Myocyte (in vitro differentiated cells): Measurements from ENCODE around the gene MDM4. TPM values are rescaled to one million over a fixed set of nuclear protein-coding genes. Genes with fewer than 3 reads are reported as not detected.
"Not testable (repeated sequence)": the region's sequence is repeated elsewhere in the genome, so short reads cannot be mapped to it uniquely, and the experiment has no call there.

ENCODE experiments used
- DNase-seq: peaks from one replicate; pipeline ENCODE4 v3.0.0-alpha.2; 2012; ENCODE audit warnings: low read depth
- polyA plus RNA-seq: library from polyadenylated mRNA; unstranded; fragments of >200 nt; gene quantifications from one replicate; pipeline ENCODE4 v1.2.1, GENCODE V29; 2012; ENCODE audit warnings: missing spikeins
- total RNA-seq: library from RNA; depleted of rRNA; stranded (reverse); fragments of >200 nt; gene quantifications from 2 replicates; pipeline ENCODE4 v1.2.3, GENCODE V29; 2014

MDM4 gene, protein sequence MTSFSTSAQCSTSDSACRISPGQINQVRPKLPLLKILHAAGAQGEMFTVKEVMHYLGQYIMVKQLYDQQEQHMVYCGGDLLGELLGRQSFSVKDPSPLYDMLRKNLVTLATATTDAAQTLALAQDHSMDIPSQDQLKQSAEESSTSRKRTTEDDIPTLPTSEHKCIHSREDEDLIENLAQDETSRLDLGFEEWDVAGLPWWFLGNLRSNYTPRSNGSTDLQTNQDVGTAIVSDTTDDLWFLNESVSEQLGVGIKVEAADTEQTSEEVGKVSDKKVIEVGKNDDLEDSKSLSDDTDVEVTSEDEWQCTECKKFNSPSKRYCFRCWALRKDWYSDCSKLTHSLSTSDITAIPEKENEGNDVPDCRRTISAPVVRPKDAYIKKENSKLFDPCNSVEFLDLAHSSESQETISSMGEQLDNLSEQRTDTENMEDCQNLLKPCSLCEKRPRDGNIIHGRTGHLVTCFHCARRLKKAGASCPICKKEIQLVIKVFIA
- 27.7 and 36.3 TPM in 2 replicates for total RNA-seq
- 11.2 TPM for polyA plus RNA-seq

DNA sequence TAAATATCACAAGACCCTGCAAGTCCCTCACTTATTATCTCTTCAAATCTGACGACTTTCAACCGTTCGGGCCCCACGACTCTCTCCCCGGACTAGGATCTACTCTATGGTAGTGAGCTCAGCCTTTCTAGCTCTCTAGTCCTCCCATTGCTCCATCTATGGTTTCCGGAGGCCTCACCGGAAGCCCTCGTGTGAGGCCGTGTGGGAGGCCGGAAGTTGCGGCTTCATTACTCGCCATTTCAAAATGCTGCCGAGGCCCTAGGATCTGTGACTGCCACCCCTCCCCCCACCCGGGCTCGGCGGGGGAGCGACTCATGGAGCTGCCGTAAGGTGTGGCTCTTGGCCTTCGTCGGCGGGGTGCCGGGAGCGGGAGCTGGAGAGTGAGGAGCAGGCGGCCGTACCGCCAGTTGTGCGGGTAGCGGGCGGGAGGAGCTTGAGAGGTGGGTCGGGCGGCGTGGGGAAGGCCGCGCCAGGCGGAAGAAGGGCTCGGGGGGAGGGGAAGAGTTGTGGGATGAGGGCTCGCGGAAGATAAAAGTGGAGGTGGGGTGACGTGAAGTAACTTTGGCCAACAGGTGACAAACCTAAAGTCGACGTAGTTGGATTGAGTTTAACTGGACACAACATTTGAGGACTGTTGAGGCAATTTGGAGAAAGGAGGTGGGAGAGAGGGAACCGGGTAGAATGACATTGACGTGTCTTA is at the start of gene MDM4:
TSS of gene MDM4 (plus strand) at position 227 of the 700 bp plus-strand sequence. CDS start 9,113 bp downstream, outside the sequence.
- DNase-seq, result peak; percentile 98

DNA sequence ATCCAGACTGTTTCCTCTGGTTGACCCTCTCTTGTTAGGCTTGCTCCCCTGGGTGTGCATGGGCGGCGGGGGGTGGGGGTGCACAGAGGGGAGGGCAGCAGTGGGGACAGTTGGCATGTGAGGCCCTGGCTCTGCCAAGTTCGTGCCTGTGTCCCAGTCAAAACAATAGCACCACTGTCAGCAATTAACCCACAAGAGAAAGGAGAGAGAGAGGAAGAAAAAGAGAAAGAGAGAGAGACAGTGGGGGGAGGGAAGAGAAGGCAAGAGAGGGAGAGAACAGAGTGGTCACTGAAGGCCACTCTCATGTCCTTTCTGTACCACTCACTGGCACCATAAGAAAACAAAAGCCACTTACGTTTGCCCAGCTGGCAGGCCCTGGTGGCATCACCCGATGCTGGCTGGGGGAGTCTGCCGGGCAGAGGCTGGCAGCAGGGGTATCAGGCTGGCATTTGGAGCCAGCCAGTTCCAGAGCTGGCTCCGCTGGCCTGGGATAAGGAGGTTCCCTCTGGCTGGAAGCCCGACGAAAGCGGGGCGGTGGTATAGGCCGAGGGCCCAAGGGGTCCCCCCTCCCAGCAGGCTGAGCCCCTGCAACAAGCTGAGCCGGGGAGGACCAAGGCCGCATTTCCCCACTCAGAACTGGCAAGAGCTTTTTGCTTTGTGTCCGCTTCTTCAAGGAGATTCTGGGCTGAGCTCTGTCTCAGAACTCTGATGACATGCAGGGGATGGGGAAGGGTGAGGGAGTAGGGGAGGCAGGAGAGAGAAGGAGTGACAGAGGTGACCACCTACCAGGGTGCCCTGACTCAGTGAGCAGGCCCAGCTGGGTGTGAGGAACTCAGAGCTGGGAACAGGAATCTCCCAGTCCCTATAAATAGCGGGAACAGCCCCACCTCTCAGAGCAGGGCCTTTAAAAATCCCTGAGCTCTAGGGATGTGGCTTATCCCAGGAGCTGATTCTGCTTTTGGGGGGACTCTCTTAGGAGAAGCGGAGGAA is 49.5 kb upstream of the MDM4 start:
- DNase-seq, result peak; percentile 77

DNA sequence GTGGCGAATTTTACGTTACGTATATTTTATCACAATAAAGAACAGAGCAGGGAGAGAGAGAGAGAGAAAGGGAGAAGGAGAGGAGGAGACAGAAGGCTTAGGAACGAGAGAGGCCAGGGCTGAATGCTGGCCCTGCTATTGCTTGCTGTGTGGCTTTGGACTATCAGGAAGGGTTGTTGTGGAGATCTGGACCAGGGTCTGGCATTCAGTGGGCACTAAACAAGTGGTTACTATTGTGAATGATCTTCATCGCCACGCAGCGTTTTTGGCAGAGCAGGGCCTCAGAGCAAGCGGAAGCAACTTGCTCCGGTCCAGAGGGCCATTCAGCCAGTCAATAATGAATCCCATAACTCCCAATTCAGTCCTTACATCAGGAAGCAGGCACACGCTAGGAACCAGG is 48.0 kb upstream of the MDM4 start:
- no peak for DNase-seq

DNA sequence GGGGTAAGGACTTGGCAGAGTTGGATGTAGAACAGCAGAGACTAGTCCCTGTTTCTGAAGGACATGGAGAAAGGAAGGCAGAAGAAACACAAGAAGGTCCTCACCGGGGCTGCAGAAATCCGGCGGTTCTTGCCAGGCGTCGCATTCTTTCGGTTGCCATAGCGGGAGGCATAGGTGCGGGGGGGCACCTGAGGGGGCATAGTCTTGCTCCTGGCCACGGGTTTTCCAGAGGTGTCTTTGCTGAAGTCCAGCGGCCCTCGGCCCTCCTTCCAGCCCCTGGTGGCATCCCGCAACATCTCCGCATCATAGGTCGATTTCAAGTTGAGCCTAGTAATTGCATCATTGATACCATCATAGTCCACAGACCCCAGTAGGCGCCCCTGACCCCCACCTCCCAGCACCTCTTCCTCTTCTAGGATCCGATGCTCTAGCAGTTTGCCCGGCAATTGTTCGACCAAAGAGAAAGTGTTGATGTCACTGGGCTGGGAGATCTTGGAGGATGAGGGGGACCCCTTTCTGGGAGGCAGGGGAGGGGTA is 47.4 kb upstream of the MDM4 start:
- DNase-seq, result no peak

DNA sequence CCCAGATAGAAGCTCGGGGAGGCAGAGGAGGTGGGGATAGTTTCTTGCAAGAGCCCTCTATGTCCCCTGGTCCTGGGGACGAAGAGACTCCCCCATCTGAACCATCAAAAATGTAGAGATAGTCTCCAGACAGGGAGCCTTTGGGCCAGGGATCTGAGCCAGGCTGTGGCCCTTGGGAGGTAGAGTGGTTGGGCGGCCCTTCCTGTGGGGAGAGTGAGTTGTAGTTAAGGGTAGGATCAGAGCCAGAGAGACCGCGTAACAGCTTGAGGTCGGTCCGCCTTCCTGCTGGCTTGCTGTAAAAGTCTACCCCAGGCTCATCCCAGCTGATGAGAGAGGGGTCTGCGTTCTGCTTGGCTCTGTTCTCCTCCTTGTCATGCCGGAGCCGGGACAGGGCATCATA is 46.9 kb upstream of the MDM4 start:
- no peak for DNase-seq

DNA sequence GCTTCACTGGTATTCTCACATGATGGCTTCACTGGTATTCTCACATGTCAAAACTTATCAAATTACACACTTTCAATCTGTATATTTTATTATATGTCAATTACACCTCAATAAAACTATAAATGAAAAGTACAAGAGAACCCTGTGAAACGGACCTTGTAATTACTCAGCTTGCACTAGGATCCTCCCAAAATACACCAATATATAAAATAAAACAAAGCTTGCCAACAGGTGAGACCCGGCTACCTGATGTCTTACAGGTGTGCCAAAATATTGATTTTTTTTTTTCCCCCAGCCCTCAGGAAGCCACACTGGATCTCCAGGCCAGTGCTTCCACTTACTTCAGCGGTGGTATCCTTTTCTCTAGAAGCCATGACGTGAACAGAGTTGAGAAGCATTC is 44.5 kb upstream of the MDM4 start:
- DNase-seq, result no peak

DNA sequence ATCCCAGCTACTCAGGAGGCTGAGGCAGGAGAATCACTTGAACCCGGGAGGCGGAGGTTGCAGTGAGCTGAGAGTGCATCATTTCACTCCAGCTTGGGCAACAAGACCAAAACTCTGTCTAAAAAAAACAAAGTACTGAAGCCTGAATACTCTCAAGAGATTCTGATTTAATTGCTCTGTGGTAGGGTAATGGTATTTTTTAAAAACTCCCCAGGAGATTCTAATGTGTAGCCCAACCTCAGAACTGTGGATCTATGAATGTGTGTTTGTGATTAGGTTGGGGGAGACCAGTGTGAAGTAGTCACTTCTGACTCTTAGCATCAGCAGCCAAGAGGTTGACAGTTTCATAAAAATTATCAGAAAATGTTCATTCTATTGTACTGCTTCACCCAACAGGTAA is 43.5 kb upstream of the MDM4 start:
- no peak for DNase-seq

DNA sequence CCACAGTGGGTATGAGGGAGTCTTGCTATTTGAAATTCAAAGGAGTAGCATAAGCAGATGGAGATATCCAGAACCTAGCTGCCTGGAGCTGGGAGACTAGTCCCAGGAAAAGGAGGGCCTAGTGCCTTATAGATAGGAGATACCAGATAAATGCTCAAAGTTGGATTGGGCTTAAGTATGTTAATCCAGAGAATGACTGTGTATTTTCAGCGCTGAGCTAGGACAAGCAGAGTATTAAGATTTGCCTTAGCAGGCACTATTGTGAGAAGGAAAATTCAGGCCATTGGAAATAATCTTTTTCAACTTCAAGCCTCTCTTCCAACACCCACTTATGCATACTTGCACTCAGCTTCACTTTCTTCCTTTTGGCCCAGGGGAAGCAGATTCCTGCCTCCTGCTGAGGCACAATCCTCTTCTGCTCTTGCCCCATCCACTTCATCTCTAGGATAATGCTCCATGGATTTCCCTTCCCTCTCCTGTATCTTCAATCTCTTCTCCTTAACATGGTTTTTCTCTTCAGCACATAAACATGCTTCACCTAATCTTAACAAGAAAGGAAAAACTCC is 42.7 kb upstream of the MDM4 start:
- no peak for DNase-seq

DNA sequence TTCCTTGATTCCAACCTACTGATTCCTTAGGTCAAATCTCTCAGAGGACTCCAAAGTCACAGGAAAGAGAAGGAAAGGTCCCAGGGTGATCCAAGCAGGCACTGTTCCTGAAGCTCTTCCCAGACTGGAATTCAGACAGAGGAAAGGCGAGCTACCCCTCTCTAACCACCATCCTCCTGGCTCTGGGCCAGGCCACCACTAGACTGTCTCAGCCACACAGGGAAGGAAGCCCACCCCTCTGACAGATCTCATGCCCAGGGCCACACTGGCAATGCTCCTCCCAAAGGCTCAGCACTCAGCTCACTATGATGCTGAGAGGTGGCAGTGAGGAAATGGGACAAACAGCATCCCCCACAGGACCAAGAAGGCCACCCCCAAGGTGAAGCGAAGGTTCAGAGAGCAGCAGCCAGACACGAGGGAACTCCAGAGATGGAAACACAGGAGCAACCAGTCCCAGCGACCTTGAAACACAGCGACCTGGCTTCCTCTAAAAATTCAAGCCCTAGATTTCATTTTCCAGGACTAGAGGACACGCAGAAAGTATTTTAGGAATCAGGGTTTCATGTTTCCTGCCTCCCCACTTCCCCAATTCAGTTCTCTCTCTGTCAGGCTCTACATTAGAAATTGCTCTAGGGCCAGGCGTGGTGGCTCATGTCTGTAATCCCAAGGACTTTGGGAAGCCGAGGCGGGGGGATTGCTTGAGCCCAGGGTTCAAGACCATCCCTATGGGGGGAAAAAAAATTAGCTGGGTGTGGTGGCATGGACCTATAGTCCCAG is 40.4 kb upstream of the MDM4 start:
- DNase-seq, result peak; percentile 55

DNA sequence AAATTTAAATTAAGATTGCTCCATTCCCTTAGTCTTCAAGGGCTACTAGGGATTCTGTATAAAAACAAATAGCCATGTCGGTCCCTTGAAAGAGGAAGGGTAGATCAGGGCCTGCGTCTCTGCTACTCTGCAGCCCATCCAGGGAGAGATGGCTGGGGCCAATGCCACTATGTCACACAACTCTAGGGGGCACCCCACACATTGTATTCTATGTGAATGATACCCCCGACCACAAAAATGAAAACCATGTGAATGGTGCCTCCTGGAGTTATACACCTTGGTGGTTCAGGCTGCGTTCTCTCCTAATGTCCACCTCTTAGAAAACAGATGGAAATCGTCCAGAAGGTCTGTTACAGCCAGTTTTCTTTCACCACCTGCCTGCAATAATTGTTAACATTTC is 39.6 kb upstream of the MDM4 start:
- DNase-seq, result no peak

DNA sequence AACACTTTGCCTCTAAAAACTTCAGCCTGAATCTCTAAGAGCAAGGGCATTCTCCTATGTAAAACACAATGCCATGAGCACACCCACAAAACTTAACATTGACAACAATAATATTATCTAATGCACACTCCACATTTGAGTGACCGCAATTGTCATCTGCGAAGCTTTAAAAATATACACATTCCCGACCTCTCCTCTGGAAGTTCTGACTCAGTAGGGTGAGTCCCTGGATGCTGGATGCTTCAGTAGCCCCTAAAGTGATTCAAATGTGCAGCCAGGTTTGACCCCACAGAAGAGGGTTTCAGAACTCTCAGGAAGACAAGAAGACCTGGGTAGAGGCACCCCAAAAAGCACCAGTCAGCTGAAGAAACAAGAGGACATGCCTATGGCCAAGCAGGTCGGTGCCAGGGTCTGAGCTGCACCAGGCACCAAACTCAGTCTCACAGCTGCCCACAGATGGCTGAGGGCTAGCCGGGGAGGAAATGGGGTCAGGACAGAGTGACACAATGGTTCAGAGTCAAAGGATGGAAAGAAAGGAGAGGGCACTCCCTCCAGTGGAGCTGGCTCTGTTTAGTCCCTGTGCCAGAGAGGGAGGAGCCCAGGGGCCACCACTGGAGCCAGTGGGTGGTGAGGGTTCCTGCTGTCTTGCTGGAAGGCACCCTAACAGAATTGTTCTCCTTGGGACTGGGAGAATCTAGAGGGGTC is 39.0 kb upstream of the MDM4 start:
- peak; percentile 31 for DNase-seq

DNA sequence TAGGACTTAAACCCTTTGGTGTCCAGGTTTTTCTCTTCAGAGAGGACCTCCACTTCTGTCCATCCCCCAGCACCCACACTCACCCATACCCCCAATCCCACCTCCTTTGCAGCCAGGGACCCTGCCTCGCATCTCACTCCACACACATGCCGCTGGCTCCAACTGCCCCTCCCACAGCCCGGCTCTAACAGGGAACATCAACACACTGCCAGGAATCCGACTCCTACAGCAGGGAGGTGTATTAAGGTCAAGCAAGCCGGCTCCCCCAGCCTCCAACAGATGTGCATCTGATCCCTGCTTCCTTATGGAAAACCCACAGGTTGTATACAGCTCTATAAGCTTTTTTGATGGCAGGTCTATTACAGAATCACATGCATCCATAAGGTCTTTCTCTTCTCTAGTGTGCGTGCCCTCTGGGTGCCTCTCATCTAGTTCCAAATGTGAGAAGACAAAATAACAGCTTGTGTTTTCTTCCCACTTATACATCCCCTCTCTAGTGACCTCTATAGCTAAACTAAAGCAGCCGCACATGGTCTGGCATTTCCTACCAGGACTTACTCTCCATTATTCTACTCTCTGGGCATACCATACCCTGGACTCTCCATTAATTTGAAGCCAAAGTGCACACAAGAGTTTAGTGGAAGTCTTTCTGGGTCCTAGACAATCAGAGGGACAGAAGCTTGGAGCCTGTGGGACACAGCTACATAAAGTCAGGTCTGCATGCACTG is 37.9 kb upstream of the MDM4 start:
- DNase-seq, result no peak

DNA sequence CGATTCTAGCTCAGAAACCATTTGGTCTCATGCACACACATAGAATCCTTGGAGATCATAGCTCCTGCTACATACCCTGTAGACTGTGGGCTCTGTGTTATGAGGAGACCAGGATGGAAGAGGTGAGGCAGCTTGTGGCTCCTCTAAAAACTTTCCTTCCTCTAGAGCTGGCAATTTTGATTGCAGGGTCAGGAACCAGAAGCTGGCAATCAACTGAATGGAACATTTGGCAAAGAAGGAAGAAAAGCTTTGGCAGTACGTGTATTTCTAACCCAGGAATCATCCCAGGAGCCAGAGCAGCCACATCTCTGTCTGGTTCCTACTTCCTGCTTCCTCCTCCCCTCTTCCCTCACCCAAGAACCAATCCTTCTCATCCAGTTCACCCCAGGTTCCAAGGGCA is 37.3 kb upstream of the MDM4 start:
- no peak for DNase-seq

DNA sequence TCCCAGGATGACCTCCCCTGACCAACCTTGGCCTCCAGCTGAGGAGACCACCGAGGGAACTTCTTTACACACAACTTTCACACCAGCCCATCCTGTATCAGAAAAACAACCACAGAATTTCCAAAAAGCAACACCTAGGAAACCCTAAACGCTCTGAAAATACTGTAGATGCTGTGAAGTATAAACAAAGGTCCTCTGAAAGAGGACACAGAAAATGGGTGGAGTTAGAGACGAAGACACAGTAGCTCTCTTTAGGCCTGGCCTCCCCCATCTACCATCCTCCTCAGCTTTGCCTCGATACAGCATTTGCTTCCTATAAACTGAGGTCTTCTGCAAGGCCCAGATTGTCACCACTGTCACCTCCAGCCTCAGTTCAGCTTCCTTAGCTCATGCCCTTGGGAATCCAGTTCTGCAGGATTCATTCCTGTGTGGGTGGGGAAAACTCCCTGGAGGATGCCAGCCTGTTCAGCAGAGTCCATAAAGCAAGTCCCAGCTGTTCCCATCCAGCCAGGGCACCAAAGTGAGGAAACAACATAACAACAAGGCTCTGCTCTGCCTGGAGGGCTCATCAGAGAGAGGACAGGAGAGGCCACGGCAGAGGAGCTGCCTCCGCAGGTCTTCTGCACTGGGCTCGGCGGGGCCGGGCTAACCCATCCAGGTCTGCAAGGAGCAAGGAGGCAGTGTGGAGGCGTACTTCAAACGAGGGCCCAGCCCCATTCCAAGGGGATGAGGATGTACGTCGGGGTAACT is 36.6 kb upstream of the MDM4 start:
- peak; percentile 70 for DNase-seq

DNA sequence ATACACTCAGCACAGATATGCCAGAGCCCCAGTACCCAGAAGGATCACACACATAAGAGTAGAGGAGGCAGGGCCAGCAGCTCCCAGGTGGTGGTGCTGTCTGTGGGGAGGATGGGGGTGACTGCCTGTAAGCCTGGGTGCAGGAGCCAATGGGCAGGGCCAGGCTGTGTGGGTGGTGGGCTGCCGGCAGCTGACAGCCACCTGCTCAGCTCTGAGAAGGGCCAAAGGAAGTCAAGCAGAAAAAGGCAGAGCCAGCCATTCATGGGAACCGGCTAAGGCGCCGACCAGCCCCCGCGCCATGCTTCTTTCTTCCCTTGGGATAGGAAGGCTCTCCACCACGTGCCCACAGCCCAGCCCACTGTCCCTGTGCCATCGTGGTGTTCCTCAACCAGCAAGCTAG is 35.7 kb upstream of the MDM4 start:
- DNase-seq, result no peak

DNA sequence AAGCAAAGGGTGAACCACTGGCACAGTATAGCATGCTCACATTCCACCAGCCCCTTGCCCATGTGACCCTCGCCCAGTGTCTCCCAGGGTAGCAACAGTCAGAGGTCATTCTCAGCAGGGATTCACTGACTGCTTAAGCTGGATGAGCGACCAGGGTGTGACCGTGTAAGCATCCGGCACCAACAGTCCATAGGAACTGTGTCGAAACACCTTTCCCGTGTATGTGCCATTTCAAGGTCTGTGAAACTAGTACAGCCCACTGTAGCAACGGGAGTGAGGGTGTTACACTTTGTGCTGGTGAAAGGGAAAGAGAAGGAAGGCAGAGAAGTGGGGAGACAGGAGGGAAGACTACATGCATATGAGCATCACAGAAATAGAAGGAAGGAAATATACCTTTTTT is 32.4 kb upstream of the MDM4 start:
- no peak for DNase-seq

DNA sequence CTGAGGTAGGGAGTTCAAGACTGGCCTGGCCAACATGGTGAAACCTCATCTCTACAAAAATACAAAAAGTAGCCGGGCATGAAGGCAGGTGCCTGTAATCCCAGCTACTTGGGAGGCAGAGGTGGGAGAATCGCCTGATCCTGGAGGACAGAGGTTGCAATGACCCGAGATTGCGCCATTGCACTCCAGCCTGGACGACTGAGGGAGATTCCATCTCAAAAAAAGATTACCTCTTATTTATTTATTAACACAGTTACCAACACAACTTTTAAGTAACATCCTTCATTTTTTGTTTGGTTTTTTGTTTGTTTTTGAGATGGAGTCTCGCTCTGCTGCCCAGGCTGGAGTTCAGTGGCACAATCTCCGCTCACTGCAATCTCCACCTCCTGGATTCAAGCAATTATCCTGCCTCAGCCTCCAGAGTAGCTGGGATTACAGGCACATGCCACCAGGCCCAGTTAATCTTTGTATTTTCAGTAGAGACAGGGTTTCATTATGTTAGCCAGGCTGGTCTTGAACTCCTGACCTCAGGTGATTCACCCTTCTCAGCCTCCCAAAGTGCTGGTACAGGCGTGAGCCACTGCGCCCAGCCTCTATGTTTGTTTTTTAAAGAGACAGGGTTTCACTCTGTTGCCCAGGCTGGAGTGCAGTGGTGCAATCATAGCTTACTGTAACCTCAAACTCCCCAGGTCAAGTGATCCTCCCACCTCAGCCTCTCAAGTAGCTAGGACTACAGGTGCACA is 29.5 kb upstream of the MDM4 start:
- not testable (repeated sequence) for DNase-seq
